Activated naive CD4-positive, alpha-beta T cell treated with anti-CD3 and anti-CD28 coated beads, Interleukin-2, amount 10 ng/mL, durations not matched to agents 5 hours and 36 hours (primary cell): Measurements from ENCODE around the gene GRIP2. TPM values are rescaled to one million over a fixed set of nuclear protein-coding genes. Genes with fewer than 3 reads are reported as not detected.

Source experiments
- total RNA-seq, 2 experiments: library from RNA; stranded (reverse); gene quantifications; one replicate each; pipeline ENCODE4 v1.2.3, GENCODE V29; 2021

GRIP2 gene
- under 1 TPM in 1 of 2 experiments, not detected in 1; 0.07 TPM for total RNA-seq

DNA sequence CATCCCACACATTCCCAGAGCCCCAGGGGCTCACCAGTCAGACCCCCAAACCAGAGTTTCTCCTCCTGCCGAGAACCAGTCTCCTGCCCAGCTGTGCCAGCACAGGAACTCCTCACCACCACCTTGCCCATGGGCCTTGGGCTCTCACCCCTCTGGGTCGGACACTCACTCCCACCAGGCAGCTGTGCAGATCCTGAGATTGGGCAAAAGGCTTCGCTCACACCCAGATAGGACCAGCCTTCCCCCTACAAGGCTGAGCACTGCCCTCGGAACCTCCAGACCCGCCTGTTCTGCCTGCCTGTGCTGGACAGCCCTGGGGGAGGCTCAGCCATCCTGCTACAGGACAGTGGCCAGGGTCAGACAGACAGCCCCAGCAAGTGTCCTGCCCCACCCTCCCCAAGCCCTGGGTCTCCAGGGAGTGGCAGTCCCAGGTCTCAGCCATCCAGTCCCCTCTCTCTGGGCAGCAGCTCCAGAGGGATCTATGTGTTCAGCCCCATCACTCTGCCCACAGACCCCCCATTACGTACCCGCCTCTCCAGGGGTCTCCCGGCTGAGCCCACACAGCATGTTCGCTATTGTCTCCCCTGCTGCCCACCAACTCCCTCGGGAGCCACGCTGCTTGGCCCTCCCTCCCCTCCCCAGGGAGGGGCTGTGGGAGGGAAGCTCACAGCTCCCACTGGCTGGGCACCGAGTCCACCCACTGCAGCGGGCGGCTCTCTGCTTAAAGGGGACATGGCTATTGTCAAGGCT is at the start of gene GRIP2:
TSS of gene GRIP2 (minus strand) at position 601 of the 750 bp plus-strand sequence. CDS start at position 567, 34 bp downstream.

Other genes with a start within 250 kb of the GRIP2 start
- 10 to 100 TPM; 33.4 to 34.7 TPM for gene SLC6A6, start 137.7 kb downstream of the GRIP2 start, total RNA-seq
- gene CCDC174, start 111.4 kb upstream of the GRIP2 start, total RNA-seq: 10 to 100 TPM; 22.4 to 23.6 TPM
- under 1 TPM; 0.12 to 0.15 TPM for gene C3orf20, start 134.8 kb upstream of the GRIP2 start, total RNA-seq